IMR-90 (cell line): ENCODE results near the gene DYNLRB1. TPM values are rescaled to one million over a fixed set of nuclear protein-coding genes. Genes with fewer than 3 reads are reported as not detected.

Experiments
- ATAC-seq: fragments of 200-7000 bp; cut with Tn5 transposase; 2 replicates; pipeline ENCODE4 v1.9.1; 2020; ENCODE audit warnings: low read depth, mild to moderate bottlenecking, moderate library complexity
- BruUV-seq: library from RNA; stranded (reverse); fragments of 400-500 nt; replicated peaks from 2 replicates; lab custom pipeline; 2021; lab: Mats Ljungman, UMichigan
- CTCF ChIA-PET: fragments of 300-600 bp; formaldehyde crosslinking; extraction: SDS; loops from one replicate; lab custom pipeline; 2021; ENCODE audit warnings: antibody characterized with exemption; lab: Yijun Ruan, JAX
- POLR2A ChIA-PET: fragments of 300-600 bp; sonication (Branson Sonifier 250); formaldehyde crosslinking; loops from one replicate; lab custom pipeline; 2022; ENCODE audit warnings: antibody characterized with exemption; ENCODE audit not compliant: unreplicated experiment; lab: Charles Lee
- DNase-seq: peaks from one replicate; pipeline ENCODE4 v3.0.0; 2013
- H2AFZ ChIP-seq: replicated peaks from 2 replicates; pipeline ENCODE3; 2013; ENCODE audit warnings: low read length, mild to moderate bottlenecking; ENCODE audit not compliant: poor library complexity
- H2AK5ac ChIP-seq: 2 replicates; pipeline ENCODE4 v1.6.1; 2013; ENCODE audit warnings: low read depth, low read length, inconsistent platforms
- H2AK9ac ChIP-seq: replicated peaks from 2 replicates; pipeline ENCODE3; 2013; ENCODE audit warnings: mild to moderate bottlenecking, low read depth, low read length, moderate library complexity; ENCODE audit not compliant: poor library complexity
- H2BK120ac ChIP-seq: 2 replicates; pipeline ENCODE4 v1.6.1; 2013; ENCODE audit warnings: low read depth, low read length, inconsistent platforms
- H2BK15ac ChIP-seq: 3 replicates; pipeline ENCODE4 v1.6.1; 2013; ENCODE audit warnings: low read depth, low read length, inconsistent platforms
- H2BK20ac ChIP-seq: 2 replicates; pipeline ENCODE4 v1.6.1; 2013; ENCODE audit warnings: low read depth, mild to moderate bottlenecking, inconsistent platforms, low read length, moderate library complexity
- H2BK5ac ChIP-seq: 2 replicates; pipeline ENCODE4 v1.6.1; 2013; ENCODE audit warnings: mild to moderate bottlenecking, low read depth, low read length, inconsistent platforms; ENCODE audit not compliant: poor library complexity, severe bottlenecking
- H3K14ac ChIP-seq: replicated peaks from 2 replicates; pipeline ENCODE4 v1.6.1; 2013; ENCODE audit warnings: low read depth, low read length, inconsistent platforms
- H3K18ac ChIP-seq: 2 replicates; pipeline ENCODE4 v1.6.1; 2013; ENCODE audit warnings: low read depth, low read length, control low read depth
- H3K23ac ChIP-seq: 2 replicates; pipeline ENCODE4 v1.6.1; 2013; ENCODE audit warnings: low read depth, low read length, inconsistent platforms
- H3K27ac ChIP-seq: 2 replicates; pipeline ENCODE4 v1.5.1; 2013; ENCODE audit warnings: mild to moderate bottlenecking, control low read depth, low read length; ENCODE audit not compliant: insufficient read depth
- H3K27me3 ChIP-seq: 2 replicates; pipeline ENCODE4 v1.6.1; 2013; ENCODE audit warnings: low read length; ENCODE audit not compliant: control insufficient read depth, insufficient read depth
- H3K36me3 ChIP-seq: 2 replicates; pipeline ENCODE4 v1.6.1; 2013; ENCODE audit warnings: low read length, mixed read lengths; ENCODE audit not compliant: control insufficient read depth, insufficient read depth
- H3K4ac ChIP-seq: 2 replicates; pipeline ENCODE4 v1.6.1; 2013; ENCODE audit warnings: low read depth, low read length, inconsistent platforms
- H3K4me1 ChIP-seq: 2 replicates; pipeline ENCODE4 v1.6.1; 2013; ENCODE audit warnings: low read length, mixed read lengths; ENCODE audit not compliant: control insufficient read depth, insufficient read depth
- H3K4me2 ChIP-seq: 2 replicates; pipeline ENCODE4 v1.6.1; 2013; ENCODE audit warnings: low read depth, mild to moderate bottlenecking, control low read depth, low read length, moderate library complexity
- H3K4me3 ChIP-seq: 2 replicates; pipeline ENCODE4 v1.5.1; 2013; ENCODE audit warnings: low read depth, mild to moderate bottlenecking, control low read depth, low read length, moderate library complexity; ENCODE audit not compliant: insufficient read depth
- H3K56ac ChIP-seq: 2 replicates; pipeline ENCODE4 v1.6.1; 2013; ENCODE audit warnings: low read length, inconsistent platforms; ENCODE audit not compliant: insufficient read depth; ENCODE audit errors: extremely low read depth
- H3K79me1 ChIP-seq, 2 experiments: 2 replicates each; pipeline ENCODE4 v1.6.1; 2013; ENCODE audit warnings: low read length in 2 of 2, inconsistent platforms in 1 of 2, low read depth in 1 of 2
- H3K9ac ChIP-seq: 2 replicates; pipeline ENCODE4 v1.6.1; 2013; ENCODE audit warnings: low read depth, low read length, control low read depth
- H3K9me1 ChIP-seq: 2 replicates; pipeline ENCODE4 v1.6.1; 2013; ENCODE audit warnings: low read length, inconsistent platforms; ENCODE audit not compliant: insufficient read depth
- H3K9me3 ChIP-seq: 2 replicates; pipeline ENCODE4 v1.6.1; 2013; ENCODE audit warnings: low read length; ENCODE audit not compliant: control insufficient read depth, insufficient read depth
- H4K20me1 ChIP-seq: 2 replicates; pipeline ENCODE4 v1.6.1; 2013; ENCODE audit warnings: low read length, inconsistent platforms; ENCODE audit not compliant: insufficient read depth
- H4K5ac ChIP-seq: 2 replicates; pipeline ENCODE4 v1.6.1; 2013; ENCODE audit warnings: mild to moderate bottlenecking, low read depth, low read length, control low read depth
- H4K8ac ChIP-seq, 2 experiments: 2 replicates each; pipeline ENCODE4 v1.6.1; 2013; ENCODE audit warnings: low read depth in 2 of 2, low read length in 2 of 2, control low read depth in 1 of 2, inconsistent platforms in 1 of 2
- H4K91ac ChIP-seq: 2 replicates; pipeline ENCODE4 v1.6.1; 2013; ENCODE audit warnings: low read depth, low read length, inconsistent platforms; ENCODE audit not compliant: insufficient read depth
- BHLHE40 ChIP-seq: fragments of 150-350 bp; IDR thresholded peaks from 2 replicates; pipeline ENCODE4 v1.6.1; 2016; ENCODE audit warnings: mild to moderate bottlenecking, low read depth, low read length
- CEBPB ChIP-seq: IDR thresholded peaks from 2 replicates; pipeline ENCODE4 v1.6.1; 2012; ENCODE audit warnings: low read depth, low read length, improper control_type of control experiment
- CHD1 ChIP-seq: IDR thresholded peaks from 2 replicates; pipeline ENCODE4 v1.6.1; 2012; ENCODE audit warnings: low read depth, low read length, improper control_type of control experiment
- CTCF ChIP-seq: conservative IDR thresholded peaks from 2 replicates; pipeline ENCODE4 v1.5.1; 2012; ENCODE audit warnings: mild to moderate bottlenecking, low read depth, low read length, improper control_type of control experiment
- FOS ChIP-seq: fragments of 150-350 bp; IDR thresholded peaks from 2 replicates; pipeline ENCODE4 v1.6.1; 2016; ENCODE audit warnings: low read depth, low read length
- MAFK ChIP-seq: IDR thresholded peaks from 2 replicates; pipeline ENCODE4 v1.6.1; 2012; ENCODE audit warnings: low read depth, low read length, improper control_type of control experiment
- MAZ ChIP-seq: IDR thresholded peaks from 2 replicates; pipeline ENCODE4 v1.6.1; 2012; ENCODE audit warnings: low read depth, mild to moderate bottlenecking, low read length, improper control_type of control experiment, moderate library complexity, borderline replicate concordance
- POLR2A ChIP-seq: IDR thresholded peaks from 2 replicates; pipeline ENCODE4 v1.6.1; 2012; ENCODE audit warnings: mild to moderate bottlenecking, low read depth, low read length
- RAD21 ChIP-seq: IDR thresholded peaks from 2 replicates; pipeline ENCODE4 v1.6.1; 2012; ENCODE audit warnings: low read length, improper control_type of control experiment
- RCOR1 ChIP-seq: IDR thresholded peaks from 2 replicates; pipeline ENCODE4 v1.6.1; 2012; ENCODE audit warnings: mild to moderate bottlenecking, low read length, improper control_type of control experiment; ENCODE audit not compliant: insufficient replicate concordance
- RFX5 ChIP-seq: IDR thresholded peaks from 2 replicates; pipeline ENCODE4 v1.8.0; 2012; ENCODE audit warnings: low read depth, mild to moderate bottlenecking, low read length, moderate library complexity
- SMC3 ChIP-seq: fragments of 150-350 bp; IDR thresholded peaks from 2 replicates; pipeline ENCODE4 v1.6.1; 2016; ENCODE audit warnings: low read depth, mild to moderate bottlenecking, antibody characterized with exemption, low read length, moderate library complexity
- USF2 ChIP-seq: fragments of 150-350 bp; IDR thresholded peaks from 2 replicates; pipeline ENCODE4 v1.6.1; 2017; ENCODE audit warnings: mild to moderate bottlenecking, antibody characterized with exemption, low read length, low read depth
- WGBS, 2 experiments: methylation state at CpG; one replicate each; pipeline versions ENCODE4 v1.1.5 to v1.1.7; 2013; ENCODE audit warnings: missing lambda C conversion rate in 2 of 2; ENCODE audit not compliant: insufficient read length in 1 of 2; ENCODE audit errors: extremely low coverage in 2 of 2; 5-methylcytosine and 5-hydroxymethylcytosine counted together
- dilution Hi-C: fragments of 300-500 bp; cut with HindIII; formaldehyde crosslinking; loops from one replicate; pipeline ENCODE4 v1.14.3; 2018; ENCODE audit warnings: low sequenced_read_pairs; ENCODE audit not compliant: unreplicated experiment
- in situ Hi-C: fragments of 300-500 bp; cut with MboI; formaldehyde crosslinking; loops from 3 replicates; pipeline ENCODE4 v1.14.3; 2019; ENCODE audit warnings: low sequenced_read_pairs, inconsistent platforms, mixed read lengths
- intact Hi-C: fragments of 100-400 bp; cut with micrococcal nuclease; formaldehyde crosslinking; loops from 2 replicates; pipeline ENCODE4 v1.10.0; 2022
- polyA plus RNA-seq, 3 experiments: library from polyadenylated mRNA; depleted of rRNA; stranded (reverse); fragments of >200 nt; gene quantifications; 2 replicates each; pipeline ENCODE4 v1.2.3, GENCODE V29; 2012; ENCODE audit warnings: low replicate concordance in 1 of 3
- total RNA-seq: library from RNA; depleted of rRNA; stranded (reverse); fragments of >200 nt; gene quantifications from 2 replicates; pipeline ENCODE4 v1.2.3, GENCODE V29; 2012

DYNLRB1 gene
- total and polyA plus RNA-seq, 2 of the 4 experiments (the other 2 are of a cell fraction): 82.4 to 380 TPM

GRCh38 chr20:34541264-34541901 lies 25.2 kb downstream of the DYNLRB1 start:
- ATAC-seq (no peak), DNase-seq (no peak)
- Histone ChIP-seq H2BK120ac (no peak overlapping the region), H2BK20ac (no peak overlapping the region), H3K23ac (no peak overlapping the region), H4K5ac (no peak overlapping the region), H3K36me3 (peaks cover 39% of the 10 kb centered on the region), H3K9ac (no peak overlapping the region), H3K27ac (no peak overlapping the region), H3K4me1 (no peaks in the 10 kb centered on the region), H3K4ac (no peak overlapping the region), H2BK5ac (no peak overlapping the region), H4K20me1 (peaks cover 9% of the 10 kb centered on the region), H4K91ac (no peak overlapping the region), H2AFZ (no peak overlapping the region), H2AK5ac (no peak overlapping the region), H3K18ac (no peak overlapping the region), H2AK9ac (no peak overlapping the region), H3K4me3 (no peak overlapping the region), H3K9me1 (no peaks in the 10 kb centered on the region), H3K56ac (no peak overlapping the region), H3K79me1 (peaks cover 4 to 27% of the 10 kb centered on the region in 2 experiments), H3K9me3 (no peaks in the 10 kb centered on the region), H4K8ac (no peak overlapping the region), H2BK15ac (no peak overlapping the region), H3K4me2 (no peak overlapping the region), H3K27me3 (no peaks in the 10 kb centered on the region), H3K14ac (no peak overlapping the region)
- POLR2A ChIA-PET: no interaction called here
- in situ Hi-C loops (no loop called here), dilution Hi-C loops (no loop called here), intact Hi-C loops (no loop called here)
- CTCF ChIA-PET: interaction anchor here (0.6 kb wide), 1 partner anchor 119 kb away, joined by 3 read pairs; no protein-coding TSS in a partner anchor
- no peak for TF ChIP-seq CTCF
- TF ChIP-seq RAD21: no peak
- TF ChIP-seq MAFK: no peak
- TF ChIP-seq RCOR1: no peak
- TF ChIP-seq FOS: no peak
- TF ChIP-seq SMC3: no peak
- TF ChIP-seq POLR2A: no peak
- no peak for TF ChIP-seq BHLHE40
- no peak for TF ChIP-seq RFX5
- no peak for TF ChIP-seq MAZ
- no peak for TF ChIP-seq CHD1
- TF ChIP-seq USF2: no peak
- no peak for TF ChIP-seq CEBPB
- no TSS peak for BruUV-seq
- 81% methylated on average over 3 of the region's 13 CpGs; no CpG with 5 or more reads in 1 of the 2 experiments for WGBS, 2 experiments
